Measurements from ENCODE around the gene SCMH1.
A peak's percentile ranks its signal among the peaks of the same experiment; 100 is the strongest.

Gene SCMH1

GRCh38 chr1:41282679-41283317 is 40.7 kb upstream of the SCMH1 start:
- no peak for DNase-seq (ENCODE audit: extremely low read depth, low read depth)

DNA sequence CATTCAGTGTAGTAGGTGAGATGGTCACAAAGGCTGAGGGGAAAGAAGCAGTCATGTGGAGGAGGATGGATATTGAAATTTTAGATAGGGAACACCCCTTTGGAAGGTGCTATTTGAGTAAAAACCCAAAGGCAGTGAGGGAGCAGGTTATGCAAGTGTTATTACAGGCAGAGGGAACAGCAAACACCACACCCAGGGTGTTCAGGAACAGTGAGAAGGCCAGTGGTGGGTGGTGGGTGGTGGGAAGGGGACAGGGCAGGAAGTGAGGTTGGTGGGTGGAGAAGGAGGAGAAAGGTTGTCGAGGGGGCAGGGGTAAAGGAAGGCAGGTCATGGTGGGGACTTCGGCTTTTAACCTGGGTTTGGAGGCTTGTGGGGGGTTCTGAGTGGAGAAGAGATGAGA is 39.2 kb upstream of the SCMH1 start:
- DNase-seq (ENCODE audit: extremely low read depth, low read depth), result no peak
- TF ChIP-seq, protein P1, sequence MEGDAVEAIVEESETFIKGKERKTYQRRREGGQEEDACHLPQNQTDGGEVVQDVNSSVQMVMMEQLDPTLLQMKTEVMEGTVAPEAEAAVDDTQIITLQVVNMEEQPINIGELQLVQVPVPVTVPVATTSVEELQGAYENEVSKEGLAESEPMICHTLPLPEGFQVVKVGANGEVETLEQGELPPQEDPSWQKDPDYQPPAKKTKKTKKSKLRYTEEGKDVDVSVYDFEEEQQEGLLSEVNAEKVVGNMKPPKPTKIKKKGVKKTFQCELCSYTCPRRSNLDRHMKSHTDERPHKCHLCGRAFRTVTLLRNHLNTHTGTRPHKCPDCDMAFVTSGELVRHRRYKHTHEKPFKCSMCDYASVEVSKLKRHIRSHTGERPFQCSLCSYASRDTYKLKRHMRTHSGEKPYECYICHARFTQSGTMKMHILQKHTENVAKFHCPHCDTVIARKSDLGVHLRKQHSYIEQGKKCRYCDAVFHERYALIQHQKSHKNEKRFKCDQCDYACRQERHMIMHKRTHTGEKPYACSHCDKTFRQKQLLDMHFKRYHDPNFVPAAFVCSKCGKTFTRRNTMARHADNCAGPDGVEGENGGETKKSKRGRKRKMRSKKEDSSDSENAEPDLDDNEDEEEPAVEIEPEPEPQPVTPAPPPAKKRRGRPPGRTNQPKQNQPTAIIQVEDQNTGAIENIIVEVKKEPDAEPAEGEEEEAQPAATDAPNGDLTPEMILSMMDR (IDR thresholded peaks at IDR 0.05; ENCODE audit: low read depth, low read length), result no peak

More at GRCh38 chr1:41282679-41283317, 40.7 kb upstream of the SCMH1 start:
- TF ChIP-seq, protein P1 (IDR thresholded peaks at IDR 0.05; ENCODE audit: low read depth, low read length), result peak; percentile 89

DNA sequence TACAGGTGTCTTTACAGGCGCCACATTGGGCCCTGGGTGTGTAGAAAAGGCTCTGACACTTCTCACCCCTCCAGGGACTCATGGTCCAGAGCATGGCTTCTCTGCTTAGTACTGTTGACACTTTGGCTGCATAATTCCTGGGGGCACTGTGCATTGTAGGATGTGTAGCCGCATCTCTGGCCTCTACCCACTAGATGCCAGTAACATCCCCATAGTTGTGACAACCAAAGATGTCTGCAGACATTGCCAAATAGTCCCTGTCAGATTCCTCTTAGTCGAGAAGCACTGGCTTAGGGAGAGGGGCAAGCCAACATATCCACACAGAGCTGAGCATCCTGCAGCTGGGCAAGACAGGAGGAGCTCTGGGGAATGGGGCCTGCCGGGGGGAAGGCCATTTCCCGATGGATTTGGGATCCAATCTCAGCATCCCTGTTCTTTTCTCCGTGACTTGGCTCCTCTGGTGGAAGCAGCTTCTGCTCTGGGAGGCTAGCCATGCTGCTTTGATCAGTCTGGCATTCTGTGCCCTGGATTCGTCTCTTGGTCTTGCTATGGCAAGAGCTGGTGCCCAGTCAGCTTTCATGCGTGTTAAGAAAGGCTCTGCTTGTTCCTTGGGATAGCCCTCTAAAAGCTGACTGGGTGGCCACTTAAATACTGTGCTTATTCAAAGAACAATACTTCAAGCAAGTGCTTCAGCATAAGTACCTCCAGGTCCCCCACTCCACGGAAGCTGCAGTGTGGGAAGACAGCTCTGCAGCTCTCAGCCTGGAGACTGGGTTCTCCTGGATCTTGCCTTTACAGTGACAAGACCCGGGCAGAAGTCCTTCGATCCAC is 38.3 kb upstream of the SCMH1 start:
- TF ChIP-seq, protein P1 (IDR thresholded peaks at IDR 0.05; ENCODE audit: low read depth, low read length), result no peak
- no peak for DNase-seq (ENCODE audit: extremely low read depth, low read depth)

GRCh38 chr1:41278076-41278475 is 36.0 kb upstream of the SCMH1 start:
- TF ChIP-seq, protein P1 (IDR thresholded peaks at IDR 0.05; ENCODE audit: low read depth, low read length), result no peak
- DNase-seq (ENCODE audit: extremely low read depth, low read depth), result no peak

DNA sequence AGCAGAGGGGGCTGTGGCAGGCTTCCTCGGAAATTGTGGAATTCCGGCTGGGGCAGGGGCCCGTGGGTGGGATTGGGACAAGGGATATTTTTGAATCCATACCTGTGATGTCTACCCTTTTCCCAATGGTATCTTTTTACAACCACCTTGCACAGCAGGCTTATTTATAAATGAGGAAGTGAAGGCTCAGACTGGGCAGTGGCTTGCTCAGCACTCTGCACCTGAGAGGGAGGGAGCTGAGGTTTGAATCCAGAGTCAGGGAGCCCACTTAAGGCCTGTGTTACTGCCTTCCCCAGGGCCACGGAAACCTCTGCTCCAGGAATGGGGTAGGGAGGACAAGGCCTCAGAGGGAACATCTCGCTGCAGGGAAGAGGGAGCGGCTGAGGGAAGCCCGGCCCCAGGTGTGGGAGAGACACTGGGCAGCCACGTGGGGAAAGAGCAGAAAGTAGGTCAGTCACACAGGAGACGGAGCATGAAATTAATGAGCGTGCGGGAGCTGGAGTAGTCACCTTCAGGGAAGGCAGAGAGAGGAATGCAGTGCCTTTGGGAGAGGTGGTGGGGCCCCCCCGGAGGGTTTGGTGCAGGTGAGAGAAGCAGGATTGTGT is 35.4 kb upstream of the SCMH1 start:
- DNase-seq (ENCODE audit: extremely low read depth, low read depth), result no peak
- TF ChIP-seq, protein P1 (IDR thresholded peaks at IDR 0.05; ENCODE audit: low read depth, low read length), result no peak

- DNase-seq (ENCODE audit: extremely low read depth, low read depth), result no peak
These were observed 33.7 kb upstream of the SCMH1 start for GRCh38 chr1:41275831-41276230.

More at GRCh38 chr1:41275831-41276230, 33.7 kb upstream of the SCMH1 start:
- TF ChIP-seq, protein P1 (IDR thresholded peaks at IDR 0.05; ENCODE audit: low read depth, low read length), result no peak

Data from AG09319 (cell line).